Cardiac muscle cell (in vitro differentiated cells and primary cell): ENCODE results near the gene MRFAP1L1. TPM values are rescaled to one million over a fixed set of nuclear protein-coding genes. Genes with fewer than 3 reads are reported as not detected.

Experiments
- DNase-seq, 2 donors: peaks; one replicate each; pipeline versions ENCODE4 v3.0.0 to v3.0.0-alpha.2; 2010 to 2017; ENCODE audit warnings: low read depth in 1 of 2, low spot score in 1 of 2
- H3K27ac ChIP-seq: fragments of 200-600 bp; sonication (generic); 2 replicates; pipeline ENCODE4 v1.5.1; 2016
- H3K27me3 ChIP-seq: fragments of 200-600 bp; sonication (generic); 2 replicates; pipeline ENCODE4 v1.6.0; 2016; ENCODE audit warnings: control low read depth
- H3K36me3 ChIP-seq: fragments of 200-600 bp; sonication (generic); 2 replicates; pipeline ENCODE4 v1.5.1; 2016; ENCODE audit warnings: control low read depth
- H3K4me1 ChIP-seq: fragments of 200-600 bp; sonication (generic); 2 replicates; pipeline ENCODE4 v1.8.1; 2017; ENCODE audit warnings: low read depth, mild to moderate bottlenecking, mixed run types
- H3K4me3 ChIP-seq: fragments of 200-600 bp; sonication (generic); 2 replicates; pipeline ENCODE4 v1.5.1; 2016; ENCODE audit warnings: mild to moderate bottlenecking
- H3K9me3 ChIP-seq: fragments of 200-600 bp; sonication (generic); 2 replicates; pipeline ENCODE4 v1.5.1; 2017; ENCODE audit warnings: low read depth, mild to moderate bottlenecking, control low read depth
- polyA plus RNA-seq: library from polyadenylated mRNA; unstranded; fragments of >200 nt; fragmentation: Nextera tagmentation; extraction: Ambion mirVana; gene quantifications from 2 replicates; pipeline ENCODE4 v1.2.1, GENCODE V29; 2016
- total RNA-seq: library from RNA; depleted of rRNA; stranded (reverse); fragments of >200 nt; gene quantifications from 2 replicates; pipeline ENCODE4 v1.2.3, GENCODE V29; 2016
- TF ChIP-seq, protein P1 (sequence below): IDR thresholded peaks from 2 replicates; pipeline ENCODE4 v1.5.1; 2012; ENCODE audit warnings: low read depth, mild to moderate bottlenecking, low read length

MRFAP1L1 gene
- total and polyA plus RNA-seq, 2 experiments from 2014 or later: 73.3 to 112 TPM

DNA sequence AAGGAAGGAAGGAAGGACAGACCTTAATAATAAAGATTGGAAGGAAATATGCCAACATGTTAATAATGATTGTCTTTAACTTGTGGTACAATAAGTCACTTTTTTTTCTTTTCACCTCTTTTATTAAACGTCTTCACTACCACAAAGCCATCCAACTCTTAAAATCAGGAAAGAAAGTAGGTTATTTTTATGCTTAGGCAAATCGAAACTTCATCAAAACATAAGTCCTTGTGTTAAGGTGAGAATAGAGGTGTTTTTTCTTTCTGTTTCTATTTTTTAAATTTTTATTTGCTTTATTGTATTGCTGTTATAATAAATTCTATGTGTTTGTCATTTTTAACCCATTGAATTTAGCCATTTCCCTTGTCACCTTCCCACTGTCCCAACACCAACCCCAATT lies 32.8 kb upstream of the MRFAP1L1 start:
- Histone ChIP-seq H3K27me3 (no peaks in the 10 kb centered on the region), H3K27ac (no peak overlapping the region), H3K36me3 (no peaks in the 10 kb centered on the region), H3K4me1 (no peaks in the 10 kb centered on the region), H3K4me3 (no peak overlapping the region), H3K9me3 (no peaks in the 10 kb centered on the region)
- TF ChIP-seq, protein P1, sequence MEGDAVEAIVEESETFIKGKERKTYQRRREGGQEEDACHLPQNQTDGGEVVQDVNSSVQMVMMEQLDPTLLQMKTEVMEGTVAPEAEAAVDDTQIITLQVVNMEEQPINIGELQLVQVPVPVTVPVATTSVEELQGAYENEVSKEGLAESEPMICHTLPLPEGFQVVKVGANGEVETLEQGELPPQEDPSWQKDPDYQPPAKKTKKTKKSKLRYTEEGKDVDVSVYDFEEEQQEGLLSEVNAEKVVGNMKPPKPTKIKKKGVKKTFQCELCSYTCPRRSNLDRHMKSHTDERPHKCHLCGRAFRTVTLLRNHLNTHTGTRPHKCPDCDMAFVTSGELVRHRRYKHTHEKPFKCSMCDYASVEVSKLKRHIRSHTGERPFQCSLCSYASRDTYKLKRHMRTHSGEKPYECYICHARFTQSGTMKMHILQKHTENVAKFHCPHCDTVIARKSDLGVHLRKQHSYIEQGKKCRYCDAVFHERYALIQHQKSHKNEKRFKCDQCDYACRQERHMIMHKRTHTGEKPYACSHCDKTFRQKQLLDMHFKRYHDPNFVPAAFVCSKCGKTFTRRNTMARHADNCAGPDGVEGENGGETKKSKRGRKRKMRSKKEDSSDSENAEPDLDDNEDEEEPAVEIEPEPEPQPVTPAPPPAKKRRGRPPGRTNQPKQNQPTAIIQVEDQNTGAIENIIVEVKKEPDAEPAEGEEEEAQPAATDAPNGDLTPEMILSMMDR: no peak
- DNase-seq: no peak

- no peak overlapping the region for H3K4me3 ChIP-seq
- no peaks in the 10 kb centered on the region for H3K27me3 ChIP-seq
- H3K9me3 ChIP-seq: no peaks in the 10 kb centered on the region
- DNase-seq: no peak
- no peaks in the 10 kb centered on the region for H3K4me1 ChIP-seq
- TF ChIP-seq, protein P1: no peak
- no peaks in the 10 kb centered on the region for H3K36me3 ChIP-seq
- H3K27ac ChIP-seq: no peak overlapping the region
Measured at GRCh38 chr4:6740347-6740746, 30.7 kb upstream of the MRFAP1L1 start.

DNA sequence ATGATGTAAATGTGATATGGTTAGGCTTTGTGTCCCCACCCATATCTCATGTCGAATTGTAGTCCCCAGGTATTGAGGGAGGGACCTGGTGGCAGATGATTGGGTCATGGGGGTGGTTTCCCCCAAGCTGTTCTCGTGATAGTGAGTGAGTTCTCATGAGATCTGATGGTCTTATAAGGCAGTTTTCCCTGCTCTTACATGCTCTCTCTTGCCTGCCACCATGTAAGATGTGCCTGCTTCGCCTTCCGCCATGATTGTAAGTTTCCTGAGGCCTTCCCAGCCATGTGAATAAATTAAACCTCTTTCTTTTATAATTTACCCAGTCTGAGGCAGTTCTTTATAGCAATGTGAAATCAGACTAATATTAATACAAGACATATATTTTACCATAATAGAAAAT lies 30.3 kb upstream of the MRFAP1L1 start:
- H3K4me3 ChIP-seq: no peak overlapping the region
- no peaks in the 10 kb centered on the region for H3K27me3 ChIP-seq
- no peaks in the 10 kb centered on the region for H3K9me3 ChIP-seq
- H3K4me1 ChIP-seq: no peaks in the 10 kb centered on the region
- H3K36me3 ChIP-seq: no peaks in the 10 kb centered on the region
- TF ChIP-seq, protein P1: no peak
- no peak for DNase-seq
- no peak overlapping the region for H3K27ac ChIP-seq

- Histone ChIP-seq H3K4me1 (no peaks in the 10 kb centered on the region), H3K27ac (no peak overlapping the region), H3K27me3 (no peaks in the 10 kb centered on the region), H3K9me3 (no peaks in the 10 kb centered on the region), H3K36me3 (no peaks in the 10 kb centered on the region), H3K4me3 (no peak overlapping the region)
- TF ChIP-seq, protein P1: no peak
- no peak for DNase-seq
Measured at GRCh38 chr4:6734165-6734786, 24.6 kb upstream of the MRFAP1L1 start.

GRCh38 chr4:6733358-6734164 lies 23.9 kb upstream of the MRFAP1L1 start:
- TF ChIP-seq, protein P1: no peak
- H3K36me3 ChIP-seq: no peaks in the 10 kb centered on the region
- H3K4me3 ChIP-seq: no peak overlapping the region
- no peaks in the 10 kb centered on the region for H3K9me3 ChIP-seq
- no peaks in the 10 kb centered on the region for H3K27me3 ChIP-seq
- no peaks in the 10 kb centered on the region for H3K4me1 ChIP-seq
- DNase-seq: no peak
- H3K27ac ChIP-seq: no peak overlapping the region
